Loucy (cell line): ENCODE data around the gene CBFB.

ENCODE experiments used
- EZH2phosphoT487 ChIP-seq: fragments of 200-600 bp; IDR thresholded peaks from 2 replicates; pipeline ENCODE4 v1.6.1; 2018; ENCODE audit warnings: antibody characterized with exemption, mild to moderate bottlenecking, moderate library complexity, borderline replicate concordance
- TF ChIP-seq, protein P1 (sequence below): fragments of 200-600 bp; sonication (generic); conservative IDR thresholded peaks from 2 replicates; pipeline ENCODE4 v1.5.1; 2014; ENCODE audit warnings: mild to moderate bottlenecking, antibody characterized with exemption, low read length

DNA sequence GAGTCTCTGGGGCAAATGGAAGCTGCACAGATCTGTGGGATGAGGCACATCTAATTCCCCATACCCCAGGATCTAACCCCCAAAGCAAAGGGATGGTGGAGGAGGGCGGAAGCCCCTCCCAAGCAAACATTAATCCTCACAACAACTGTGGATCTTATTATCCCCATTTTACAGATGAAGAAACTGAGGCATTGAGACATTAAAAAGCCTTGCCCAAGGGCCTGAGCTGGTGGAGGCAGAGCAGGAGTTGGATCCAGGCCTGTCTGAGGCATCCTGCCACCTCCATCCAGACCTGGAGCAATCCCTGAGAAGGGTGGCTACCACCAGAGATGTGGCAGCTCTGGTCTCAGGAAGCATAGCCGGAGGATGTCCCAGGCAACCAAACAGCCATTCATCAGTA, 17.7 kb upstream of the CBFB start:
- TF ChIP-seq, protein P1, sequence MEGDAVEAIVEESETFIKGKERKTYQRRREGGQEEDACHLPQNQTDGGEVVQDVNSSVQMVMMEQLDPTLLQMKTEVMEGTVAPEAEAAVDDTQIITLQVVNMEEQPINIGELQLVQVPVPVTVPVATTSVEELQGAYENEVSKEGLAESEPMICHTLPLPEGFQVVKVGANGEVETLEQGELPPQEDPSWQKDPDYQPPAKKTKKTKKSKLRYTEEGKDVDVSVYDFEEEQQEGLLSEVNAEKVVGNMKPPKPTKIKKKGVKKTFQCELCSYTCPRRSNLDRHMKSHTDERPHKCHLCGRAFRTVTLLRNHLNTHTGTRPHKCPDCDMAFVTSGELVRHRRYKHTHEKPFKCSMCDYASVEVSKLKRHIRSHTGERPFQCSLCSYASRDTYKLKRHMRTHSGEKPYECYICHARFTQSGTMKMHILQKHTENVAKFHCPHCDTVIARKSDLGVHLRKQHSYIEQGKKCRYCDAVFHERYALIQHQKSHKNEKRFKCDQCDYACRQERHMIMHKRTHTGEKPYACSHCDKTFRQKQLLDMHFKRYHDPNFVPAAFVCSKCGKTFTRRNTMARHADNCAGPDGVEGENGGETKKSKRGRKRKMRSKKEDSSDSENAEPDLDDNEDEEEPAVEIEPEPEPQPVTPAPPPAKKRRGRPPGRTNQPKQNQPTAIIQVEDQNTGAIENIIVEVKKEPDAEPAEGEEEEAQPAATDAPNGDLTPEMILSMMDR, result no peak
- TF ChIP-seq EZH2phosphoT487, result no peak
